Adrenal gland (tissue), 12 donors: ENCODE results near the gene RPE65. TPM values are rescaled to one million over a fixed set of nuclear protein-coding genes. Genes with fewer than 3 reads are reported as not detected.

ENCODE experiments used
- DNase-seq, 7 donors: peaks; one replicate each; pipeline ENCODE4 v3.0.0-alpha.2; 2019 to 2020
- H3K27ac ChIP-seq, 5 donors: fragments of 200-600 bp; sonication (generic) in 4 of 5; 1 replicate in 3 of 5; 2 replicates in 2 of 5; pipeline versions ENCODE4 v1.5.1 to v1.8.0; 2016 to 2020; ENCODE audit warnings: mild to moderate bottlenecking in 1 of 5
- H3K27me3 ChIP-seq: fragments of 200-600 bp; 2 replicates; pipeline ENCODE4 v1.8.0; 2021
- H3K36me3 ChIP-seq, 2 donors: fragments of 200-600 bp; replicated peaks in 1 of 2; 1 replicate in 1 of 2; 2 replicates in 1 of 2; pipeline versions ENCODE4 v1.5.1 to v1.8.0; 2018 to 2022
- H3K4me1 ChIP-seq, 2 donors: fragments of 200-600 bp; replicated peaks in 1 of 2; 1 replicate in 1 of 2; 2 replicates in 1 of 2; pipeline versions ENCODE4 v1.5.1 to v1.8.0; 2018 to 2021
- H3K4me3 ChIP-seq, 4 donors: fragments of 200-600 bp; sonication (generic) in 3 of 4; one replicate each; pipeline ENCODE4 v1.5.1; 2016 to 2018
- H3K9me3 ChIP-seq, 3 donors: fragments of 200-600 bp; sonication (generic) in 1 of 3; replicated peaks in 1 of 3; 1 replicate in 2 of 3; 2 replicates in 1 of 3; pipeline versions ENCODE4 v1.5.1 to v1.8.0; 2016 to 2021
- CTCF ChIP-seq, 6 experiments: fragments of 450-650 bp in 4 of 6; fragments of 200-600 bp in 2 of 6; sonication (generic) in 1 of 6; IDR thresholded peaks; 1 replicate in 5 of 6; 2 replicates in 1 of 6; pipeline versions ENCODE4 v1.5.1 to v1.8.0; 2016 to 2021; ENCODE audit warnings: antibody characterized with exemption in 6 of 6, mild to moderate bottlenecking in 2 of 6, moderate library complexity in 1 of 6
- POLR2A ChIP-seq, 2 donors: fragments of 450-650 bp; IDR thresholded peaks; one replicate each; pipeline ENCODE4 v1.6.1; 2017; ENCODE audit warnings: antibody characterized with exemption in 2 of 2, mild to moderate bottlenecking in 2 of 2, moderate library complexity in 1 of 2
- WGBS, 4 donors: extraction: QIAGEN DNeasy Blood & Tissue Kit in 2 of 4; methylation state at CpG; one replicate each; pipeline versions ENCODE4 v1.1.5 to v1.1.7; 2013 to 2017; 5-methylcytosine and 5-hydroxymethylcytosine counted together
- intact Hi-C, 2 donors: fragments of 100-400 bp; cut with DNase I; formaldehyde crosslinking; loops; one replicate each; pipeline versions ENCODE4 v1.14.1 to v1.15.0; 2022 to 2023
- polyA plus RNA-seq, 3 donors: library from polyadenylated mRNA; stranded (reverse); fragments of 200-250 nt in 2 of 3; fragments of 350-450 nt in 1 of 3; fragmentation: Illumina TruSeq in 1 of 3; extraction: RNeasy Lipid Tissue Mini Kit (QIAGEN cat#74804) in 1 of 3; gene quantifications; one replicate each; pipeline ENCODE4 v1.2.3, GENCODE V29; 2013 to 2014
- total RNA-seq, 9 donors: library from RNA; depleted of rRNA in 4 of 9; stranded (reverse); fragments of >200 nt in 4 of 9; fragments of 120-200 nt in 1 of 9; fragmentation: NEBNext Ultra II Directional in 1 of 9; extraction: Animal tissue kit (Norgen Biotek cat#: 25700) in 1 of 9; gene quantifications; one replicate each; pipeline versions ENCODE4 v1.1.0 to v1.2.4, GENCODE V29; 2013 to 2023
- donor health status: healthy with polysubstance abuse.
- donor health status: Bipolar disorder and iron deficiency.
- donor health status: DM: yes; HTN: yes; CAD: no.
- donor health status: DM: no; HTN: no; CAD: no.
- donor health status: DM: no; HTN: no; CAD: no.
- donor health status: DM: yes; HTN: yes; CAD: no.

RPE65 gene
- total and polyA plus RNA-seq, 12 donors: 0.06 TPM; not detected in 11

GRCh38 chr1:68454534-68454933 lies 4.8 kb upstream of the RPE65 start:
- Histone ChIP-seq H3K4me3 (no peak overlapping the region), H3K27ac (no peak overlapping the region), H3K4me1 (no peaks in the 10 kb centered on the region), H3K9me3 (no peaks in the 10 kb centered on the region), H3K27me3 (no peaks in the 10 kb centered on the region), H3K36me3 (no peaks in the 10 kb centered on the region)
- 76 to 92% (median 88%) methylated on average over 2 of the region's 2 CpGs for WGBS, 4 donors
- no peak for TF ChIP-seq CTCF (IDR thresholded peaks at IDR 0.05)
- TF ChIP-seq POLR2A (IDR thresholded peaks at IDR 0.05): no peak
- intact Hi-C loops: no loop called here
- DNase-seq: no peak

GRCh38 chr1:68453060-68453670 lies 3.4 kb upstream of the RPE65 start:
- Histone ChIP-seq H3K9me3 (no peaks in the 10 kb centered on the region), H3K36me3 (no peaks in the 10 kb centered on the region), H3K4me3 (no peak overlapping the region), H3K27ac (no peak overlapping the region), H3K27me3 (no peaks in the 10 kb centered on the region), H3K4me1 (no peaks in the 10 kb centered on the region)
- intact Hi-C loops: no loop called here
- 90 to 97% (median 91%) methylated on average over 8 of the region's 8 CpGs for WGBS, 4 donors
- TF ChIP-seq POLR2A (IDR thresholded peaks at IDR 0.05): no peak
- TF ChIP-seq CTCF (IDR thresholded peaks at IDR 0.05): no peak
- no peak for DNase-seq

GRCh38 chr1:68448365-68448764 lies 1.4 kb downstream of the RPE65 start:
- intact Hi-C loops: loop anchor here in 1 of 2 donors (10.0 kb wide), 1 partner anchor 334 kb away; no protein-coding TSS in a partner anchor
- no peaks in the 10 kb centered on the region for H3K9me3 ChIP-seq
- no peak overlapping the region for H3K4me3 ChIP-seq
- no peaks in the 10 kb centered on the region for H3K36me3 ChIP-seq
- no peaks in the 10 kb centered on the region for H3K27me3 ChIP-seq
- WGBS, 4 donors: 70 to 89% (median 81%) methylated on average over 7 of the region's 7 CpGs
- TF ChIP-seq POLR2A (IDR thresholded peaks at IDR 0.05): no peak
- TF ChIP-seq CTCF (IDR thresholded peaks at IDR 0.05): no peak
- no peak overlapping the region for H3K27ac ChIP-seq
- no peak for DNase-seq
- no peaks in the 10 kb centered on the region for H3K4me1 ChIP-seq

GRCh38 chr1:68445709-68446108 lies 4.0 kb downstream of the RPE65 start:
- intact Hi-C loops: loop anchor here in 1 of 2 donors (10.0 kb wide), 1 partner anchor 331 kb away; no protein-coding TSS in a partner anchor
- DNase-seq: no peak
- H3K9me3 ChIP-seq: no peaks in the 10 kb centered on the region
- TF ChIP-seq POLR2A (IDR thresholded peaks at IDR 0.05) (no peak), CTCF (IDR thresholded peaks at IDR 0.05) (no peak)
- H3K27ac ChIP-seq: no peak overlapping the region
- H3K36me3 ChIP-seq: no peaks in the 10 kb centered on the region
- no peaks in the 10 kb centered on the region for H3K27me3 ChIP-seq
- H3K4me1 ChIP-seq: no peaks in the 10 kb centered on the region
- no peak overlapping the region for H3K4me3 ChIP-seq
- WGBS, 4 donors: 79 to 91% (median 85%) methylated on average over 6 of the region's 6 CpGs
